HG02678 (cell line): Measurements from ENCODE around the gene IGFBPL1.

Experiments used
- ATAC-seq: cut with Tn5 transposase; IDR thresholded peaks from one replicate; pipeline ENCODE4 v1.9.1; 2021; ENCODE audit warnings: mild to moderate bottlenecking, moderate library complexity; ENCODE audit not compliant: unreplicated experiment

Gene IGFBPL1

GRCh38 chr9:38432922-38433510 is 8.8 kb upstream of the IGFBPL1 start:
- no peak for ATAC-seq

- no peak for ATAC-seq
Measured at GRCh38 chr9:38431116-38431515, 6.9 kb upstream of the IGFBPL1 start.

- ATAC-seq: no peak
Measured at GRCh38 chr9:38428062-38428461, 3.8 kb upstream of the IGFBPL1 start.

- no peak for ATAC-seq
Measured at GRCh38 chr9:38424918-38425317, 664 bp upstream of the IGFBPL1 start.

GRCh38 chr9:38423273-38423972 is 831 bp downstream of the IGFBPL1 start:
- ATAC-seq: no peak

- ATAC-seq: no peak
Measured at GRCh38 chr9:38422555-38423260, 1.5 kb downstream of the IGFBPL1 start.

- no peak for ATAC-seq
Measured at GRCh38 chr9:38421498-38422211, 2.6 kb downstream of the IGFBPL1 start.

- no peak for ATAC-seq
Measured at GRCh38 chr9:38419181-38419580, 5.1 kb downstream of the IGFBPL1 start.

- no peak for ATAC-seq
Measured at GRCh38 chr9:38418366-38418765, 5.9 kb downstream of the IGFBPL1 start.

- no peak for ATAC-seq
Measured at GRCh38 chr9:38417003-38417945, 7.0 kb downstream of the IGFBPL1 start.

- ATAC-seq: no peak
Measured at GRCh38 chr9:38416461-38416860, 7.8 kb downstream of the IGFBPL1 start.

- no peak for ATAC-seq
Measured at GRCh38 chr9:38415856-38416255, 8.4 kb downstream of the IGFBPL1 start.

GRCh38 chr9:38414040-38414723 is 10.1 kb downstream of the IGFBPL1 start:
- no peak for ATAC-seq

GRCh38 chr9:38413283-38413682 is 11.0 kb downstream of the IGFBPL1 start:
- no peak for ATAC-seq

GRCh38 chr9:38412751-38413150 is 11.5 kb downstream of the IGFBPL1 start:
- no peak for ATAC-seq

- no peak for ATAC-seq
Measured at GRCh38 chr9:38408719-38409118, 15.5 kb downstream of the IGFBPL1 start.

GRCh38 chr9:38406476-38407186 is 17.6 kb downstream of the IGFBPL1 start:
- no peak for ATAC-seq

- no peak for ATAC-seq
Measured at GRCh38 chr9:38405785-38406184, 18.5 kb downstream of the IGFBPL1 start.

- no peak for ATAC-seq
Measured at GRCh38 chr9:38404314-38404713, 19.9 kb downstream of the IGFBPL1 start.
